DOHH2 (cell line): ENCODE results near the gene GNRHR.

Experiments
- EZH2phosphoT487 ChIP-seq: fragments of 200-600 bp; sonication (generic); IDR thresholded peaks from 2 replicates; pipeline ENCODE4 v1.6.1; 2017; ENCODE audit warnings: borderline replicate concordance, mild to moderate bottlenecking, antibody characterized with exemption, low read length, moderate library complexity, mixed read lengths
- TF ChIP-seq, protein P1 (sequence below): fragments of 200-600 bp; sonication (generic); IDR thresholded peaks from one replicate; pipeline ENCODE4 v1.5.1; 2014; ENCODE audit warnings: antibody characterized with exemption, mild to moderate bottlenecking, low read depth, low read length; ENCODE audit not compliant: poor library complexity, severe bottlenecking

DNA sequence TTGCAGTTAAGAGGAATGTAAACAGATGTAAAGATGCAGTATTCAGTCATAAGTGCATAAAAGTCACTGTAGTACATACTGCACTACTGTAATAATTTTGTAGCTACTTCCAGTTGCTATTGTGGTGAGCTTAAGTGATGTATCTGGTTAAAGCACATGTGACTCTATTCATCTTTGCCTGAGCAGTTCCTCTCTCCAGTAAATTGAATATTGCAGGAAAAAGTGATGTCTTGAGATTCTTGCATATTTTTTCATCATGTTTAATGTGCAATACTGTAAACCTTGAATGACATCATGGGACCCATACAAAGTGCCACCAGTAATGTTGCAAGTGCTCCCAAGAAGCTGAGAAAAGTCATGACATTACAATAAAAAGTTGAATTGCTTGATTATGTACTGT is 62.9 kb downstream of the GNRHR start:
- TF ChIP-seq, protein P1, sequence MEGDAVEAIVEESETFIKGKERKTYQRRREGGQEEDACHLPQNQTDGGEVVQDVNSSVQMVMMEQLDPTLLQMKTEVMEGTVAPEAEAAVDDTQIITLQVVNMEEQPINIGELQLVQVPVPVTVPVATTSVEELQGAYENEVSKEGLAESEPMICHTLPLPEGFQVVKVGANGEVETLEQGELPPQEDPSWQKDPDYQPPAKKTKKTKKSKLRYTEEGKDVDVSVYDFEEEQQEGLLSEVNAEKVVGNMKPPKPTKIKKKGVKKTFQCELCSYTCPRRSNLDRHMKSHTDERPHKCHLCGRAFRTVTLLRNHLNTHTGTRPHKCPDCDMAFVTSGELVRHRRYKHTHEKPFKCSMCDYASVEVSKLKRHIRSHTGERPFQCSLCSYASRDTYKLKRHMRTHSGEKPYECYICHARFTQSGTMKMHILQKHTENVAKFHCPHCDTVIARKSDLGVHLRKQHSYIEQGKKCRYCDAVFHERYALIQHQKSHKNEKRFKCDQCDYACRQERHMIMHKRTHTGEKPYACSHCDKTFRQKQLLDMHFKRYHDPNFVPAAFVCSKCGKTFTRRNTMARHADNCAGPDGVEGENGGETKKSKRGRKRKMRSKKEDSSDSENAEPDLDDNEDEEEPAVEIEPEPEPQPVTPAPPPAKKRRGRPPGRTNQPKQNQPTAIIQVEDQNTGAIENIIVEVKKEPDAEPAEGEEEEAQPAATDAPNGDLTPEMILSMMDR = no peak
- TF ChIP-seq EZH2phosphoT487 = no peak
